Calu3 (cell line): ENCODE measurements around the gene WDPCP. TPM values are rescaled to one million over a fixed set of nuclear protein-coding genes. Genes with fewer than 3 reads are reported as not detected.

Source experiments
- BruUV-seq: library from RNA; stranded (reverse); fragments of 400-500 nt; replicated peaks from 2 replicates; lab custom pipeline; 2021; lab: Mats Ljungman, UMichigan
- CTCF ChIA-PET: fragments of 300-600 bp; sonication (Branson Sonifier 250); formaldehyde crosslinking; loops from one replicate; lab custom pipeline; 2022; ENCODE audit warnings: antibody characterized with exemption; lab: Charles Lee
- DNase-seq: peaks from one replicate; pipeline ENCODE4 v3.0.0; 2022
- H3K27ac Mint-ChIP-seq: one replicate; pipeline ENCODE4 v1.8.0; 2022; ENCODE audit warnings: mixed read lengths; ENCODE audit not compliant: unreplicated experiment
- H3K27me3 Mint-ChIP-seq: one replicate; pipeline ENCODE4 v1.8.0; 2022; ENCODE audit warnings: mixed read lengths; ENCODE audit not compliant: unreplicated experiment
- H3K36me3 Mint-ChIP-seq: one replicate; pipeline ENCODE4 v1.8.0; 2022; ENCODE audit warnings: mild to moderate bottlenecking, moderate library complexity, mixed read lengths; ENCODE audit not compliant: insufficient read depth, unreplicated experiment
- H3K4me1 Mint-ChIP-seq: one replicate; pipeline ENCODE4 v1.8.0; 2022; ENCODE audit warnings: mild to moderate bottlenecking, low read depth, mixed read lengths; ENCODE audit not compliant: unreplicated experiment
- H3K4me3 Mint-ChIP-seq: one replicate; pipeline ENCODE4 v1.8.0; 2022; ENCODE audit warnings: mild to moderate bottlenecking, low read depth, moderate library complexity, mixed read lengths; ENCODE audit not compliant: unreplicated experiment
- H3K9me3 Mint-ChIP-seq: one replicate; pipeline ENCODE4 v1.8.0; 2022; ENCODE audit warnings: low read depth, mixed read lengths; ENCODE audit not compliant: unreplicated experiment
- CTCF ChIP-seq: fragments of 200-600 bp; IDR thresholded peaks from one replicate; pipeline ENCODE4 v1.8.0; 2022; ENCODE audit warnings: antibody characterized with exemption; ENCODE audit not compliant: unreplicated experiment
- intact Hi-C: fragments of 100-400 bp; cut with micrococcal nuclease; formaldehyde crosslinking; loops from one replicate; pipeline ENCODE4 v1.10.0; 2022; ENCODE audit not compliant: unreplicated experiment
- total RNA-seq: library from RNA; stranded (reverse); gene quantifications from 2 replicates; pipeline ENCODE4 v1.2.3, GENCODE V29; 2022

The WDPCP gene
- total RNA-seq, 1 experiment from 2014 or later = 9.0 TPM

DNA sequence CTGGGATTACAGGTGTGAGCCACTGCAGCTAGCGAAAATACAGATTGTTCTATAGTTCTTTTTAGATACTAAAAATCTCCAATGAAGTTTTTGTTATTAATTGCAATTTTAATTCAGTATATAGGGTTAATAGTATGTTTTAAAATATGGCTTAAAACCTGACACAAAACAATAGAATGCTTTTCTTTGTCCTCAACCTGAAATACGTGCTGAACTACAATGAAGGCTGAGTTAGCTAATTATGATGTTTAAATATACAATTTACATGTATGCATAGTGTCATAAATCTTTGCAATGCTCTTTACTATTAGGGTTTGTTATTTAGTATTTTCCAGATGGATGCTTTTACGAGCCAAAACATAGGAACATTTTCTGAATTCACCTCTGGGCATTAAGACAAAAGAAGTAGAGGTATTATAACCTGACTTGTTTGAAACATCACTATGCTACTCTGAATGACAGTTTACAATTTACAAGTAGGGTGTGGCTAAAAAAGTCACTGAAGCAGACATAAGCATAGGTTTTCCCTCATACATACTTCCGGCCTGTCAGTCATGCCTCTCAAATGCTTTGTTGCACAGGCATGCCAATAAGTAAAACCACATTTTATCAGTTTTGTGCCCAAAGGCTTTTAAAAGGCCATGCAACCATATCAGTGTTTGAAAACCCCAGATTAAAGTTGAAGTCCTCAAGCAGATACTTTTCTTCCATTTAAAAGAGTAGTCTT is 369.3 kb downstream of the WDPCP start:
- no peaks in the 10 kb centered on the region for H3K9me3 Mint-ChIP-seq
- no peaks in the 10 kb centered on the region for H3K27me3 Mint-ChIP-seq
- no peak overlapping the region for H3K27ac Mint-ChIP-seq
- CTCF ChIA-PET = no interaction called here
- intact Hi-C loops = no loop called here
- no peaks in the 10 kb centered on the region for H3K4me1 Mint-ChIP-seq
- no peak for DNase-seq
- TF ChIP-seq CTCF = no peak
- no peaks in the 10 kb centered on the region for H3K36me3 Mint-ChIP-seq
- no TSS peak for BruUV-seq
- H3K4me3 Mint-ChIP-seq = no peak overlapping the region

DNA sequence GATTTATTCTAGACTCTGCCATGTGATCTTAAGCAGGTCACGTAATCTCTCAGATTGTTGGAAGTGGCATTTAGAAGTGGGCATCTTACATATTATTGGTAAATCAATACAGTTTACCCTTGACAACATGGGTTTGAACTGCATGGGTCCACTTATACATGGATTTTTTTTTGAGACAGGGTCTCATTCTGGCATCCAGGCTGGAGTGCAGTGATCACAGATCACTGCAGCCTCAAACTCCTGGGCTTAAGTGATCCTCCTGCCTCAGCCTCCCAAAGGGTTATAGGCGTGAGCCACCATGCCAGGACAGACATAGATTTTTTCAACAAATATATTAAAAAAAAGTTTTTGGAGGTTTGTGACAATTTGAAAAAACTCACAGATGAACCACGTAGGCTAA is 393.0 kb downstream of the WDPCP start:
- DNase-seq = no peak
- CTCF ChIA-PET = no interaction called here
- TF ChIP-seq CTCF = no peak
- H3K9me3 Mint-ChIP-seq = no peaks in the 10 kb centered on the region
- no peaks in the 10 kb centered on the region for H3K36me3 Mint-ChIP-seq
- BruUV-seq = no TSS peak
- no peaks in the 10 kb centered on the region for H3K4me1 Mint-ChIP-seq
- no peaks in the 10 kb centered on the region for H3K27me3 Mint-ChIP-seq
- H3K27ac Mint-ChIP-seq = no peak overlapping the region
- intact Hi-C loops = no loop called here
- no peak overlapping the region for H3K4me3 Mint-ChIP-seq

DNA sequence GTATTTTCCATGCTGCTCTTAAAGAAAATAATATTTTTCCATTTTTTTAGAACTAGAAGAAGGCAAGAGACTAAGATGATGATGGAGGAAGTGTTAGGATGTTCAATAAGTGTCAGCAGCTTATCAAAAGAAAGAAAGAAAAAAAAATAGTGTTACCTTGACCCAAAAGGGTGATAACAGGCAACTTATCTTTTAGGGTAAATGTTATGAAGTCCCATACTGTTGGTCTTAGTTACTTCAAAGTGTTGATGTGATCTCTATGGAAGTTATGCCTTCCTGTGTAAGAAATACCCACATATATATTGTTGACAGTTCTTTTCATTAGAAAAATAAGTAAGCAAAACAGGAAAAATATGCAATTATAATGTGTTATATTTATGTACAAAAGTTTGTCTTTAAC is 394.1 kb downstream of the WDPCP start:
- intact Hi-C loops = no loop called here
- TF ChIP-seq CTCF = no peak

DNA sequence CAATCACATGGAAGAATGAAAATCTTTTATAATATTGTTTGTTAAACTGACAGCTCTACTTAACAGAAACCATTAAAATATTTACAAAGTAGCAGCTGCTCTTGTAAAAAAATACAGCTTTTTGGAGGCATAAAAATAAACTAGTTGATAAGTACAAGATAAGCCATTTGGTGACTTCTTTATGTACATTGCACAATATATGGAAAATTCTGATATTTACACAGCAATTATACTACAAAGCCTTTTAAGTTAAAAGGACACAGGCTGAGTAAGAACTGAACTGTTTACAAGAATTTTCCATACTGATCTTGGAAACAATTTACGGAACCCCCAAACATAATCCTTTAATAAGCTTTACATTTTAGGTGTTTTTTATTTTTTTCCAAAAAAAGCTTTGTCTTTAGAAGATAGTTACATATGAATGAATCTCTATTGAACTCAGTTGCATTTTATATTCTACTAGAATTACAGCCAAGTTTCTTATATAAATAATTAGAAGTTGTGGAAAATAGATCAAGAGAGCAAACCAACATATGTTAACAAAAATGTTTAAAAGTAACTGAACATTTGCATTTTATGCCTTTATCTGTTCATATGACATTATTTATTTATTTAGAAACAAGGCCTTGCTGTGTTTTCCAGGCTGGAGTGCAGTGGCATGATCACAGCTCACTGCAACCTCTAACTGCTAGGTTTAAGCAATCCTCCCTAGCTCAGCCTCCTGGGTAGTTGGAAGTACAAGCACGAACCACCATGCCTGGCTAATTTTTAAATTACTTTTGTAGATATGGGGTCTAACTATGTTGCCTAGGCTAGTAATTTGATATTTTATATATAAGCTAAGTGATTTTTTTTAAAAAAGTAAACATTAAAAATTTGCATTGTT is 395.1 kb downstream of the WDPCP start:
- Mint-ChIP-seq H3K27ac (no peak overlapping the region), H3K4me3 (no peak overlapping the region), H3K4me1 (peaks cover 8% of the 10 kb centered on the region), H3K36me3 (no peaks in the 10 kb centered on the region), H3K27me3 (no peaks in the 10 kb centered on the region), H3K9me3 (no peaks in the 10 kb centered on the region)
- intact Hi-C loops = no loop called here
- CTCF ChIA-PET = no interaction called here
- no peak for TF ChIP-seq CTCF
- BruUV-seq = no TSS peak
- no peak for DNase-seq

More for the DNA sequence above, 394.1 kb downstream of the WDPCP start:
- no peak overlapping the region for H3K27ac Mint-ChIP-seq
- DNase-seq = no peak
- no peaks in the 10 kb centered on the region for H3K36me3 Mint-ChIP-seq
- CTCF ChIA-PET = no interaction called here
- no peaks in the 10 kb centered on the region for H3K9me3 Mint-ChIP-seq
- peaks cover 1% of the 10 kb centered on the region for H3K4me1 Mint-ChIP-seq
- no TSS peak for BruUV-seq
- no peak overlapping the region for H3K4me3 Mint-ChIP-seq
- H3K27me3 Mint-ChIP-seq = no peaks in the 10 kb centered on the region
